NB4 (cell line): Measurements from ENCODE around the gene SLC27A5.

Experiments
- MYC ChIP-seq: IDR thresholded peaks from 2 replicates; pipeline ENCODE4 v1.6.1; 2011; ENCODE audit warnings: low read depth, low read length
- POLR2A ChIP-seq: IDR thresholded peaks from 2 replicates; pipeline ENCODE4 v1.6.1; 2011; ENCODE audit warnings: mild to moderate bottlenecking; ENCODE audit not compliant: insufficient read length; ENCODE audit errors: extremely low read depth
- TF ChIP-seq, protein P1 (sequence below): IDR thresholded peaks from one replicate; pipeline ENCODE4 v1.5.1; 2012; ENCODE audit warnings: low read depth, low read length
- TF ChIP-seq, protein P2 (sequence below): IDR thresholded peaks from 2 replicates; pipeline ENCODE4 v1.6.1; 2011; ENCODE audit warnings: low read depth, low read length

- TF ChIP-seq, protein P1, sequence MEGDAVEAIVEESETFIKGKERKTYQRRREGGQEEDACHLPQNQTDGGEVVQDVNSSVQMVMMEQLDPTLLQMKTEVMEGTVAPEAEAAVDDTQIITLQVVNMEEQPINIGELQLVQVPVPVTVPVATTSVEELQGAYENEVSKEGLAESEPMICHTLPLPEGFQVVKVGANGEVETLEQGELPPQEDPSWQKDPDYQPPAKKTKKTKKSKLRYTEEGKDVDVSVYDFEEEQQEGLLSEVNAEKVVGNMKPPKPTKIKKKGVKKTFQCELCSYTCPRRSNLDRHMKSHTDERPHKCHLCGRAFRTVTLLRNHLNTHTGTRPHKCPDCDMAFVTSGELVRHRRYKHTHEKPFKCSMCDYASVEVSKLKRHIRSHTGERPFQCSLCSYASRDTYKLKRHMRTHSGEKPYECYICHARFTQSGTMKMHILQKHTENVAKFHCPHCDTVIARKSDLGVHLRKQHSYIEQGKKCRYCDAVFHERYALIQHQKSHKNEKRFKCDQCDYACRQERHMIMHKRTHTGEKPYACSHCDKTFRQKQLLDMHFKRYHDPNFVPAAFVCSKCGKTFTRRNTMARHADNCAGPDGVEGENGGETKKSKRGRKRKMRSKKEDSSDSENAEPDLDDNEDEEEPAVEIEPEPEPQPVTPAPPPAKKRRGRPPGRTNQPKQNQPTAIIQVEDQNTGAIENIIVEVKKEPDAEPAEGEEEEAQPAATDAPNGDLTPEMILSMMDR, result no peak
- peak; percentile 66 for TF ChIP-seq POLR2A
- peak; percentile 52 for TF ChIP-seq MYC
- TF ChIP-seq, protein P2, sequence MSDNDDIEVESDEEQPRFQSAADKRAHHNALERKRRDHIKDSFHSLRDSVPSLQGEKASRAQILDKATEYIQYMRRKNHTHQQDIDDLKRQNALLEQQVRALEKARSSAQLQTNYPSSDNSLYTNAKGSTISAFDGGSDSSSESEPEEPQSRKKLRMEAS, result peak; percentile 67
Measured at GRCh38 chr19:58451358-58452101, 60.3 kb downstream of the SLC27A5 start, which contains the start of gene ZNF324B.
